GM19043 (cell line): ENCODE measurements around the gene MCU.

Source experiments
- ATAC-seq: cut with Tn5 transposase; IDR thresholded peaks from one replicate; pipeline ENCODE4 v1.9.1; 2021; ENCODE audit warnings: low read depth; ENCODE audit not compliant: unreplicated experiment

The MCU gene

GRCh38 chr10:72927485-72927884 is 235.5 kb downstream of the MCU start:
- ATAC-seq: no peak

GRCh38 chr10:72928798-72929197 is 236.9 kb downstream of the MCU start:
- ATAC-seq: no peak

- no peak for ATAC-seq
These were observed 238.3 kb downstream of the MCU start for GRCh38 chr10:72930276-72930675.

- no peak for ATAC-seq
These were observed 240.5 kb downstream of the MCU start for GRCh38 chr10:72932259-72933015.

GRCh38 chr10:72935361-72935760 is 243.4 kb downstream of the MCU start:
- ATAC-seq: no peak
